MCF 10A (cell line): ENCODE data around the gene USP15. TPM values are rescaled to one million over a fixed set of nuclear protein-coding genes. Genes with fewer than 3 reads are reported as not detected.

Source experiments
- BruUV-seq: library from RNA; stranded (reverse); fragments of 400-500 nt; replicated peaks from 2 replicates; lab custom pipeline; 2021; lab: Mats Ljungman, UMichigan
- CTCF ChIA-PET: fragments of 300-600 bp; sonication (Branson Sonifier 250); formaldehyde crosslinking; extraction: SDS; loops from one replicate; lab custom pipeline; 2021; ENCODE audit warnings: antibody characterized with exemption, inconsistent platforms; lab: Yijun Ruan, JAX
- POLR2A ChIA-PET: fragments of 300-600, 350-650 bp; sonication (Branson Sonifier 250); formaldehyde crosslinking; extraction: SDS; loops from one replicate; lab custom pipeline; 2020; ENCODE audit warnings: antibody characterized with exemption, inconsistent platforms; lab: Yijun Ruan, JAX
- DNase-seq: peaks from one replicate; pipeline ENCODE4 v3.0.0-alpha.2; 2018; ENCODE audit not compliant: unreplicated experiment
- H3K27ac Mint-ChIP-seq: one replicate; pipeline ENCODE4 v1.8.0; 2022; ENCODE audit warnings: mild to moderate bottlenecking, low read depth, mixed read lengths; ENCODE audit not compliant: unreplicated experiment
- H3K27me3 Mint-ChIP-seq: one replicate; pipeline ENCODE4 v1.8.0; 2022; ENCODE audit warnings: mixed read lengths; ENCODE audit not compliant: insufficient read depth, unreplicated experiment
- H3K36me3 Mint-ChIP-seq: one replicate; pipeline ENCODE4 v1.8.0; 2022; ENCODE audit warnings: mild to moderate bottlenecking, moderate library complexity, mixed read lengths; ENCODE audit not compliant: insufficient read depth, unreplicated experiment
- H3K4me1 Mint-ChIP-seq: one replicate; pipeline ENCODE4 v1.8.0; 2022; ENCODE audit warnings: mixed read lengths; ENCODE audit not compliant: insufficient read depth, unreplicated experiment
- H3K4me3 Mint-ChIP-seq: one replicate; pipeline ENCODE4 v1.8.0; 2022; ENCODE audit warnings: mild to moderate bottlenecking, moderate library complexity, mixed read lengths; ENCODE audit not compliant: unreplicated experiment
- H3K9me3 Mint-ChIP-seq: one replicate; pipeline ENCODE4 v1.8.0; 2022; ENCODE audit warnings: mixed read lengths; ENCODE audit not compliant: unreplicated experiment
- CTCF ChIP-seq: fragments of 200-600 bp; IDR thresholded peaks from one replicate; pipeline ENCODE4 v1.8.0; 2022; ENCODE audit warnings: antibody characterized with exemption, mild to moderate bottlenecking; ENCODE audit not compliant: unreplicated experiment
- intact Hi-C: fragments of 100-400 bp; cut with micrococcal nuclease; formaldehyde crosslinking; loops from 2 replicates; pipeline ENCODE4 v1.14.1; 2022
- total RNA-seq: library from RNA; stranded (reverse); gene quantifications from 2 replicates; pipeline ENCODE4 v1.2.3, GENCODE V29; 2022

USP15 gene
- total RNA-seq, 1 experiment from 2014 or later: 71.0 TPM

- no peaks in the 10 kb centered on the region for H3K27me3 Mint-ChIP-seq
- DNase-seq: no peak
- no peak overlapping the region for H3K4me3 Mint-ChIP-seq
- no TSS peak for BruUV-seq
- peaks cover 23% of the 10 kb centered on the region for H3K36me3 Mint-ChIP-seq
- peaks cover 6% of the 10 kb centered on the region for H3K4me1 Mint-ChIP-seq
- H3K27ac Mint-ChIP-seq: no peak overlapping the region
- ChIA-PET CTCF (no interaction called here), POLR2A (no interaction called here)
- intact Hi-C loops: no loop called here
- H3K9me3 Mint-ChIP-seq: no peaks in the 10 kb centered on the region
- no peak for TF ChIP-seq CTCF
These were observed 115.4 kb downstream of the USP15 start for GRCh38 chr12:62375603-62376002.

DNA sequence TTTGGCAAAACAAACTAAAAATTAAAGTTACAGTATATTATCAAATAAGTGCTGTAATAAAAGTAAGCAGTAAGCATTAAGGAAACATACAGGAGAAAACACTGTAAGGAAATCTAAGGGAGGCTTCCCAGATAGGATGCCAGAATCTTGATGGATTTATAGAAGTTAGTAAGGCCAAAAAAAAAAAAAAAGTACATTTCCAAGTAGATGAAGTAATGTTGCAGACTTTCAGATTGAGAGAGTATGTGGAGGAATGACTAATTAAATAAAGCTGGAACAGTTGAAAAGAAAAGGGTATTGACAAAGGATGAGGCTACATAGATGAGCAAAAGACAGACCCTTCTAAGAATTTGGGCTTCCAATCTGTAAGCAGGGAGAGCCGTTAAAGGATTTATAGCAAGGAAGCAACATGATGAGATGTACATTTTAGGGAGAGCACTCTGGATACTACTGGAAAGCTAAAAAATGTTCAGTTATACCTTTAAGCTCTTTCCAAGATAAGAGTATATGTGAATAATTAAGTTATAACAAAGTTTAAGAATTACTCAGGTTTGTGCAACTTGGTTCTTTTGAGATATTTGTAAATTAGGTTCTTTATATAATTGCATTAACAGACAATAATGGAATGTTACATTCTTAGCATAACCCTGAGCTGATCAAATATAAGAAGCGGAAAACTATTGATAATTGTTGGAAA, 119.0 kb downstream of the USP15 start:
- H3K27ac Mint-ChIP-seq: peak overlapping the region; percentile 8
- BruUV-seq: no TSS peak
- intact Hi-C loops: no loop called here

GRCh38 chr12:62379723-62380045, 119.5 kb downstream of the USP15 start:
- intact Hi-C loops: no loop called here
- no peak for DNase-seq
- no peak for TF ChIP-seq CTCF
- BruUV-seq: no TSS peak
- Mint-ChIP-seq H3K36me3 (peaks cover 38% of the 10 kb centered on the region), H3K4me3 (no peak overlapping the region), H3K9me3 (no peaks in the 10 kb centered on the region), H3K27ac (no peak overlapping the region), H3K27me3 (no peaks in the 10 kb centered on the region), H3K4me1 (peaks cover 6% of the 10 kb centered on the region)
- ChIA-PET CTCF (interaction anchor here (0.7 kb wide), 1 partner anchor 57 kb away, joined by 3 read pairs; no protein-coding TSS in a partner anchor), POLR2A (interaction anchor here (0.6 kb wide), 1 partner anchor 42 kb away, joined by 3 read pairs; no protein-coding TSS in a partner anchor)

More for the DNA sequence above, 119.0 kb downstream of the USP15 start:
- H3K27me3 Mint-ChIP-seq: no peaks in the 10 kb centered on the region
- POLR2A ChIA-PET: interaction anchor here (0.6 kb wide), 1 partner anchor 42 kb away, joined by 3 read pairs; no protein-coding TSS in a partner anchor
- DNase-seq: no peak
- TF ChIP-seq CTCF: no peak
- H3K9me3 Mint-ChIP-seq: no peaks in the 10 kb centered on the region
- peaks cover 36% of the 10 kb centered on the region for H3K36me3 Mint-ChIP-seq
- CTCF ChIA-PET: interaction anchor here (0.7 kb wide), 1 partner anchor 57 kb away, joined by 3 read pairs; no protein-coding TSS in a partner anchor
- H3K4me1 Mint-ChIP-seq: peaks cover 6% of the 10 kb centered on the region
- H3K4me3 Mint-ChIP-seq: no peak overlapping the region

DNA sequence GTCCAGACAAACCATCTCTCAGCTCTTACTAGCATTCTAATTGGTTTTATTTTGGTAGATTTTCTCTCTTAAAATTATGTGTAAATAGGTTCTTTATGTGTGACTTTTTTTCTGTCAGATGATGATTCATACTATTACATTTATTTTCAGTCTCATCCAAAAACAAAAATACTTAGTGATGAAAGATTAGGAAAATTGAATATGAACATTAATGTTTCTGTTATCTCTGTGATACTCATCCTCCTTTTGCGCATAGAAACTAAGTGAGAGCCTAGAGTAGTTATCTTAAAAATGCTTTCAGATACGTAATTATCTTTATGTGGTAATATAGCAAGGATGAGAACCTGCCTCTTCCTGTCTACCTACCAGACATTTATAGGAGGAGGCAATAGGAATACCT, 122.3 kb downstream of the USP15 start:
- H3K4me1 Mint-ChIP-seq: peaks cover 6% of the 10 kb centered on the region
- no peak for TF ChIP-seq CTCF
- DNase-seq: no peak
- ChIA-PET POLR2A (interaction anchor here (0.7 to 1.0 kb wide), 2 partner anchors 10 to 522 kb away, joined by 3 read pairs; no protein-coding TSS in a partner anchor), CTCF (no interaction called here)
- H3K27ac Mint-ChIP-seq: no peak overlapping the region
- intact Hi-C loops: no loop called here
- BruUV-seq: no TSS peak
- no peaks in the 10 kb centered on the region for H3K9me3 Mint-ChIP-seq
- no peaks in the 10 kb centered on the region for H3K27me3 Mint-ChIP-seq
- peaks cover 42% of the 10 kb centered on the region for H3K36me3 Mint-ChIP-seq
- no peak overlapping the region for H3K4me3 Mint-ChIP-seq
